Measurements from ENCODE around the gene PLA2G4D.

Gene PLA2G4D

GRCh38 chr15:42089942-42090341, 4.4 kb downstream of the PLA2G4D start:
- DNase-seq, result no peak

- DNase-seq, result no peak
Measured at GRCh38 chr15:42088801-42089640, 5.3 kb downstream of the PLA2G4D start.

GRCh38 chr15:42087926-42088800, 6.2 kb downstream of the PLA2G4D start:
- DNase-seq, result no peak

GRCh38 chr15:42087460-42087859, 6.9 kb downstream of the PLA2G4D start:
- no peak for DNase-seq

- DNase-seq, result no peak
Measured at GRCh38 chr15:42085721-42086120, 8.6 kb downstream of the PLA2G4D start.

- DNase-seq, result no peak
Measured at GRCh38 chr15:42085236-42085605, 9.1 kb downstream of the PLA2G4D start.

GRCh38 chr15:42084465-42085235, 9.7 kb downstream of the PLA2G4D start:
- no peak for DNase-seq

GRCh38 chr15:42083916-42084315, 10.4 kb downstream of the PLA2G4D start:
- DNase-seq, result no peak

GRCh38 chr15:42083605-42083908, 10.8 kb downstream of the PLA2G4D start:
- no peak for DNase-seq

GRCh38 chr15:42082823-42083604, 11.3 kb downstream of the PLA2G4D start:
- no peak for DNase-seq

- no peak for DNase-seq
Measured at GRCh38 chr15:42082141-42082540, 12.2 kb downstream of the PLA2G4D start.

- DNase-seq, result no peak
Measured at GRCh38 chr15:42080919-42081830, 13.2 kb downstream of the PLA2G4D start.

GRCh38 chr15:42080186-42080918, 14.0 kb downstream of the PLA2G4D start:
- no peak for DNase-seq

GRCh38 chr15:42079401-42079908, 14.9 kb downstream of the PLA2G4D start:
- no peak for DNase-seq

GRCh38 chr15:42078903-42079302, 15.5 kb downstream of the PLA2G4D start:
- DNase-seq, result no peak

GRCh38 chr15:42077689-42078088, 16.7 kb downstream of the PLA2G4D start:
- DNase-seq, result no peak

GRCh38 chr15:42073418-42073817, 20.9 kb downstream of the PLA2G4D start:
- DNase-seq, result no peak

GRCh38 chr15:42072141-42072685, 22.1 kb downstream of the PLA2G4D start:
- DNase-seq, result no peak

GRCh38 chr15:42071717-42072116, 22.6 kb downstream of the PLA2G4D start:
- DNase-seq, result no peak

- DNase-seq, result no peak
Measured at GRCh38 chr15:42070976-42071350, 23.4 kb downstream of the PLA2G4D start.
